ENCODE measurements around the gene PDZRN4. TPM values are rescaled to one million over a fixed set of nuclear protein-coding genes. Genes with fewer than 3 reads are reported as not detected.
"Not testable (repeated sequence)": the region's sequence is repeated elsewhere in the genome, so short reads cannot be mapped to it uniquely, and the experiment has no call there.

Gene PDZRN4
- total RNA-seq, 4 donors from 2014 or later, result 1.1 to 14.0 (median 4.5) TPM

- no peak for DNase-seq
- Histone ChIP-seq H3K4me1 (no peaks in the 10 kb centered on the region), H3K36me3 (no peaks in the 10 kb centered on the region), H3K27ac (no peak overlapping the region), H3K9me3 (no peaks in the 10 kb centered on the region), H3K27me3 (no peaks in the 10 kb centered on the region), H3K4me3 (no peak overlapping the region)
- no peak for TF ChIP-seq POLR2A (IDR thresholded peaks at IDR 0.05)
- TF ChIP-seq CTCF (IDR thresholded peaks at IDR 0.05), result no peak
Measured at GRCh38 chr12:41167701-41168100, 20.4 kb upstream of the PDZRN4 start.

GRCh38 chr12:41174602-41175001 lies 13.5 kb upstream of the PDZRN4 start:
- H3K4me1 ChIP-seq, result no peaks in the 10 kb centered on the region
- H3K9me3 ChIP-seq, result no peaks in the 10 kb centered on the region
- no peaks in the 10 kb centered on the region for H3K36me3 ChIP-seq
- H3K4me3 ChIP-seq, result no peak overlapping the region
- no peaks in the 10 kb centered on the region for H3K27me3 ChIP-seq
- H3K27ac ChIP-seq, result no peak overlapping the region
- no peak for DNase-seq
- TF ChIP-seq CTCF (IDR thresholded peaks at IDR 0.05), result no peak
- TF ChIP-seq POLR2A (IDR thresholded peaks at IDR 0.05), result no peak

GRCh38 chr12:41179507-41179906 lies 8.6 kb upstream of the PDZRN4 start:
- not testable (repeated sequence) for H3K4me1 ChIP-seq, H3K27ac ChIP-seq, H3K4me3 ChIP-seq, H3K9me3 ChIP-seq, H3K36me3 ChIP-seq, DNase-seq, H3K27me3 ChIP-seq

- Histone ChIP-seq H3K27me3 (no peaks in the 10 kb centered on the region), H3K36me3 (no peaks in the 10 kb centered on the region), H3K9me3 (no peaks in the 10 kb centered on the region), H3K4me1 (no peaks in the 10 kb centered on the region), H3K27ac (no peak overlapping the region), H3K4me3 (no peak overlapping the region)
- TF ChIP-seq CTCF (IDR thresholded peaks at IDR 0.05), result no peak
- no peak for TF ChIP-seq POLR2A (IDR thresholded peaks at IDR 0.05)
- DNase-seq, result no peak
Measured at GRCh38 chr12:41184864-41185263, 3.3 kb upstream of the PDZRN4 start.

GRCh38 chr12:41186026-41186425 lies 2.1 kb upstream of the PDZRN4 start:
- DNase-seq, result no peak
- Histone ChIP-seq H3K9me3 (no peaks in the 10 kb centered on the region), H3K36me3 (no peaks in the 10 kb centered on the region), H3K27ac (no peak overlapping the region), H3K4me3 (no peak overlapping the region), H3K4me1 (no peaks in the 10 kb centered on the region), H3K27me3 (no peaks in the 10 kb centered on the region)
- TF ChIP-seq CTCF (IDR thresholded peaks at IDR 0.05) (no peak), POLR2A (IDR thresholded peaks at IDR 0.05) (no peak)

- no peaks in the 10 kb centered on the region for H3K27me3 ChIP-seq
- peak overlapping the region in 3 of 4 donors; percentile 20 to 52 (median 34) for H3K4me3 ChIP-seq
- H3K4me1 ChIP-seq, result no peaks in the 10 kb centered on the region
Measured at GRCh38 chr12:41188841-41189394, 798 bp downstream of the PDZRN4 start.

More at GRCh38 chr12:41188841-41189394, 798 bp downstream of the PDZRN4 start:
- no peaks in the 10 kb centered on the region for H3K36me3 ChIP-seq
- DNase-seq, result no peak
- peak overlapping the region in 1 of 4 donors; percentile 85 for H3K27ac ChIP-seq
- no peaks in the 10 kb centered on the region for H3K9me3 ChIP-seq
- TF ChIP-seq POLR2A (IDR thresholded peaks at IDR 0.05), result no peak
- no peak for TF ChIP-seq CTCF (IDR thresholded peaks at IDR 0.05)

Data from Peyer's patch (tissue), 4 donors.